Skeletal muscle tissue (tissue), 4 donors: Measurements from ENCODE around the gene NSD2. TPM values are rescaled to one million over a fixed set of nuclear protein-coding genes. Genes with fewer than 3 reads are reported as not detected.

Source experiments
- H3K27ac ChIP-seq: one replicate; pipeline ENCODE4 v1.7.0; 2013; ENCODE audit warnings: mild to moderate bottlenecking, low read depth, low read length, inconsistent platforms
- H3K27me3 ChIP-seq, 3 donors: one replicate each; pipeline ENCODE4 v1.7.0; 2013; ENCODE audit warnings: low read length in 3 of 3; ENCODE audit not compliant: control insufficient read depth in 3 of 3, insufficient read depth in 3 of 3
- H3K36me3 ChIP-seq, 3 donors: one replicate each; pipeline ENCODE4 v1.7.0; 2013; ENCODE audit warnings: low read length in 3 of 3; ENCODE audit not compliant: control insufficient read depth in 3 of 3, insufficient read depth in 3 of 3
- H3K4me1 ChIP-seq, 3 donors: one replicate each; pipeline ENCODE4 v1.7.0; 2013; ENCODE audit warnings: low read length in 3 of 3, mild to moderate bottlenecking in 3 of 3; ENCODE audit not compliant: control insufficient read depth in 3 of 3, insufficient read depth in 3 of 3
- H3K4me3 ChIP-seq, 3 donors: one replicate each; pipeline ENCODE4 v1.7.0; 2013; ENCODE audit warnings: low read length in 3 of 3
- H3K9ac ChIP-seq, 3 donors: one replicate each; pipeline ENCODE4 v1.7.0; 2013; ENCODE audit warnings: low read length in 3 of 3, mild to moderate bottlenecking in 3 of 3, moderate library complexity in 2 of 3, low read depth in 1 of 3
- H3K9me3 ChIP-seq, 3 donors: one replicate each; pipeline ENCODE4 v1.7.0; 2013; ENCODE audit warnings: low read length in 3 of 3; ENCODE audit not compliant: control insufficient read depth in 3 of 3
- total RNA-seq: library from RNA; depleted of rRNA; stranded (reverse); fragments of >200 nt; gene quantifications from one replicate; pipeline ENCODE4 v1.2.3, GENCODE V29; 2014
- donor health status: Osteomylitis.

NSD2 gene
- total RNA-seq, 1 donor from 2014 or later, result 41.8 TPM

DNA sequence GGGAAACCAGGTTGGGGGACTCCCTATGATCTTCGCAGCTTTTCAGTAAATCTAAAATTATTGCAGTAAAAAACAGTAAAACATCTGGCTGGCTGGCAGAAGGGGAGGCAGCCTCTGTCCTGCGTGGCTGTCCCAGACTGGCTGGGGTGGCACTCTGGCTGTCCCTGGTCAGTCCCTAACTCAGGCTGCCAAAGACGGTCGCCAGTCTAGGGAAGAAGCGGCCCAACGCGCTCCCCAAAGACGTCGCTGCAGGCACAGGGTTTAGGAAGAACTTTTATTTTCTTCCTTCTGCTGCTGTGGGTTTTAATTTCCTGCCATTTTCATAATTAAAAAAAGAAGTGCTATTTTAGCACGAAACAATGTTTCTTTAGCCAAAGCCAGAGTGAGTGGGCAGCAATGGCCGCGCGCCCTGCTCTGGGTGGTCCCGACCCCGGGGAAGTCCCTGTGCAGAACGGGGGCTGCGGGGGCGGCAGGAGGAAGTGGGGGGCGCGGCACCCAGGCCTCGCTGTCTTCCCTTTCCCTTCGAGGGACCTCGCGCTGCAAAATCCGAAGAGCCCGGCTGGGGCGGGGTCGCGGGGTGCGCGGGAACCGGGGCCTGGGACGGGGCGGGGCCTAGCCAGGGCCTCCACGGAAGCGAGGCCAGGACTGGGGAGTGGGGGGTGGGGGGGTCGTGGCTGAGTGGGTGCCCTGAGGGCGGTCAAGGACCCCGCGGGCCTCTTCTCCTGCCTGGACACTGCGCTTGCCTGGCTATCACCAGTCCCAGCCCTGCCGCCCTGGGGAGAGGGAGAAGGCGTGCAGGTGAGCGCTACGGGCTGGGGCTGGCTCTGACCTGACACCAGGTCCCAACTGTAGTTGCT, 8.9 kb upstream of the NSD2 start:
- peaks cover 2 to 6% (median 2%) of the 10 kb centered on the region in 3 donors for H3K4me1 ChIP-seq
- H3K27ac ChIP-seq, result no peak overlapping the region
- no peaks in the 10 kb centered on the region for H3K9me3 ChIP-seq
- H3K9ac ChIP-seq, result no peak overlapping the region
- H3K27me3 ChIP-seq, result peaks cover 25 to 44% (median 35%) of the 10 kb centered on the region in 3 donors
- H3K36me3 ChIP-seq, result no peaks in the 10 kb centered on the region
- no peak overlapping the region for H3K4me3 ChIP-seq

DNA sequence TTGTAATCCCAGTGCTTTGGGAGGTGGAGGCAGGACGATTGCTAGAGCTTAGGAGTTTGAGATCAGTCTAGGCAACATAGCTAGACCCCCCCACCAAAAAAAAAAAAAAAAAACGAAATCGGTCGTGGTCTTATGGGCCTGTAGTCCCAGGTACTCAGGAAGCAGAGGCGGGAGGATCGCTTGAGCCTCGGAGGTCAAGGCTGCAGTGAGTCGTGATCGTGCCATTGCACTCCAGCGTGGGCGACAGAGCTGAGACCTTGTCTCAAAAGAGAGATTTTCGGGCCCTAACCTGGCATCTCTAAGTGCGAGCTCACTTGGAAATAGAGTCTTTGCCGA, 8.3 kb upstream of the NSD2 start:
- H3K36me3 ChIP-seq, result no peaks in the 10 kb centered on the region
- H3K27ac ChIP-seq, result no peak overlapping the region
- no peaks in the 10 kb centered on the region for H3K9me3 ChIP-seq
- H3K4me3 ChIP-seq, result no peak overlapping the region
- peaks cover 25 to 49% (median 35%) of the 10 kb centered on the region in 3 donors for H3K27me3 ChIP-seq
- no peaks in the 10 kb centered on the region for H3K4me1 ChIP-seq
- H3K9ac ChIP-seq, result no peak overlapping the region

DNA sequence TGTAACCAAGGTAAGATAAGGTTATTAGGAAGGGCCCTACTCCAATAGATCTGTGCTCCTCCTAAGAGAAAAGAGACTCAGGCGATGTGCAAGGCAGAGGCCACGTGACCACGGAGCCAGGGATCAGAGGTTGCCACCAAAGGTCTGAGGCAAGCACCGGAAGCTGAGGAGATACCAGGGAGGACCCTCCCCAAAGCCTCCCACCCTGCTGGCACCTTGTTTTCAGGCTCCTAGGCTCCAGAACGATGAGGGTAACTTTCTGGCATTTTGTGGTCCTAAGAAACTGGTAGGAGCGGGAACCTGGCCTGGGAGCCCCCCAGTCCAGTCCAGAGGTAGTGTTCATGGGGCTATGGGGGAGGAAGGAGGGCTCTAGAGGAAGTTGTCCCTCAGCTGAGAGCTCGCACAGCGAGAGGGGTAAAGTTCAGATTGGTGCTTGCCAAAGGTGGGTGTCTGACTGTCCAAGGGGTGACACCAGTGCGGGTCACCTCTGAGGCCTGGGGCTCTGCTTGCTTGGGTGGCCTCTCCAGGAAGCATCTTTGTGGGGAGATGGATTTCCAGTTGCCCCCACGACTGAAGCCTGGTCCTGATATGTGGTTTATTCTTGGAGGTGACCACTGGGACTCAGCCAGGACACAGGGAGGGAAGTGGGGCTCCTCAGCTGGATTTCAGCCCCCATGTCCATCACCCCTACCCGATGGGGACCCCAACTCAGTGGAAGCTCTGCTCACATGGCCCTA, 7.7 kb upstream of the NSD2 start:
- H3K9me3 ChIP-seq, result no peaks in the 10 kb centered on the region
- peaks cover 25 to 49% (median 35%) of the 10 kb centered on the region in 3 donors for H3K27me3 ChIP-seq
- H3K4me1 ChIP-seq, result no peaks in the 10 kb centered on the region
- no peaks in the 10 kb centered on the region for H3K36me3 ChIP-seq
- no peak overlapping the region for H3K27ac ChIP-seq
- H3K4me3 ChIP-seq, result no peak overlapping the region
- no peak overlapping the region for H3K9ac ChIP-seq

DNA sequence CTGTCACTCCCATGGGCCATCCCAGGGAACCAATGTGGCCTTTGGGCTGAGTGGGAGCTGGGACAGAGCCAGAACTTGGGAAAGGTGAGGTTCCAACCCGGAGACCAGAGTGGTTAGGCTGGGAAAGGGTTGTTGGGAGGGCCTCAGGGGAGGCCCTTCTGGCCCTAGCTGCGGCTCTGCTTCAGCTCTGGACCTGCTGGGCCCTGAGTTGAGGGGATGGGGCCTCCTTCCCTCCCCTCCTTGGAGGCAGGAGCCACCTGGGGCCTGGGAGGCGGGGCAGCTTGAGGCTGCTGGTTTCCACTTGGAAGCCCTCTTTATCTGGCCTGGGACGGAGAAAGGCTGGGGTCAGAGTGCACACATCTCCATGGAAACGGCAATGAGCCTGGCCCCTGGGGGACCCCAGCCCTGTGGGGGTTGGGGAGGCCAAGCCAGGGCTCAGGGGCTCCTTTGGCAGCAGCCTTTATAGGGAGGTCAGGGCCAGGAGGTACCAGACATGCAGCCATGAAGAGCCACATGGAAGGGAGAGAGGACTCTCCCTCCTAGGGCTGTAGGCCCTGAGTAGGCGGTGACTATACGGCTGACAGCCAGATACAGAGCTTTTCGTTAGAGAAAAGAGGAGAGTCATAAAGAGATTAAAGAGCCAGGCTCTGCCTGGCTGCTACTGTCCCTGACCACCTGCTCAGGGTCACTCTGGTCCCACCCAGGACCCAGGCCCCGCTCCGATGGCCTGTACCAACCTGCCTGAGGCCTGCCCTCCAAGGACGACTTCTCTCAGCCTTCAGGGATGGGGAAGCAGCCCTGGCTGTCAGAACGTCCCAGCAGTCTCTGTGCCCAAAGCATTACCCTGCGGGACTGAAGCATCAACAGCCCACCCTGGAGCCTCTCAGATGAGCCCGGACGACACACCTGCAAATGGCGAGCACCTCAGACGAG, 6.9 kb upstream of the NSD2 start:
- H3K27ac ChIP-seq, result no peak overlapping the region
- no peaks in the 10 kb centered on the region for H3K9me3 ChIP-seq
- peaks cover 25 to 53% (median 35%) of the 10 kb centered on the region in 3 donors for H3K27me3 ChIP-seq
- no peaks in the 10 kb centered on the region for H3K36me3 ChIP-seq
- H3K4me1 ChIP-seq, result no peaks in the 10 kb centered on the region
- H3K4me3 ChIP-seq, result no peak overlapping the region
- H3K9ac ChIP-seq, result no peak overlapping the region

DNA sequence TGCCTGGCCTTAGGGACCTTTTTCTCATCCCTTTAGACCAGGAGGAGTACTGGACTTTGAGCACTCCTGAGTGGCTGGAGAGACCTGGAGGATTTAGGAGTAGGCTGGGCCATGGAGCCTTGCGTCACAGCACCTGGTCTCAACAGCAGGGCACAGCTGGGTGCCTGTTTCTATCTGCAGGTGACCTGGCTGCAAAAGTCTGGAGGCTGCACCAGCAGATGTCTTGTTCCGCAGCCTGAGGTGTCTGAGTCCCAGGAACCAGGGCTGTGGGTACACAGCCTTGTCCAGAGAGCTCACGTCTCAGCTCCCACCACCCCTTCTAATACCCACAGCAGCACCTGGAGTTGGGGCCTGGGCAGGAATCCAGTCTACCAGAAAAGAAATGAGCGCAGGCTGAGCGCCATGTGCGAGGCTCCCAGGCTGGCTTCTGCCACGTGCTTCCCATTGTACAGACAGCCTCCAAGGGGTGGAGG, 5.0 kb upstream of the NSD2 start:
- H3K4me3 ChIP-seq, result no peak overlapping the region
- H3K4me1 ChIP-seq, result peaks cover 0 to 8% (median 6%) of the 10 kb centered on the region in 3 donors
- no peaks in the 10 kb centered on the region for H3K9me3 ChIP-seq
- H3K27me3 ChIP-seq, result peaks cover 25 to 53% (median 35%) of the 10 kb centered on the region in 3 donors
- no peak overlapping the region for H3K9ac ChIP-seq
- no peak overlapping the region for H3K27ac ChIP-seq
- no peaks in the 10 kb centered on the region for H3K36me3 ChIP-seq

DNA sequence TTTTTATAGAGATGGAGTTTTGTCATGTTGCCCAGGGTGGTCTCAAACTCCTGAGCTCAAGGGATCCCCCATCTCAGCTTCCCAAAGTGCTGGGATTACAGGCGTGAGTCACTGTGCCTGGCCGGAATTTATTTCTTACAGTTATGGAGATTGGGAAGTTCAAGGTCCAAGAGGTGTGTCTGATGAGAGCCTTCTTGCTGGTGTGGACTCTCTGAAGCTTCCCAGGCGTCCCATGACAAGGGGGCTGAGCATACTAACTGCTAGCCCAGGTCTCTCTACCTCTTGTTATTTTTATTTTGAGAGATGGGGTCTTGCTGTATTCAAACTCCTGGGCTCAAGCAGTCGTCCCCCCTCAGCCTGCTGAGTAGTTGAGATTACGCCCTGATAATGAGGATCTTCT, 2.9 kb upstream of the NSD2 start:
- Histone ChIP-seq H3K36me3 (no peaks in the 10 kb centered on the region), H3K9ac (no peak overlapping the region), H3K27me3 (peaks cover 10 to 42% (median 24%) of the 10 kb centered on the region in 3 donors), H3K4me1 (peaks cover 6 to 8% (median 8%) of the 10 kb centered on the region in 3 donors), H3K27ac (no peak overlapping the region), H3K9me3 (no peaks in the 10 kb centered on the region), H3K4me3 (no peak overlapping the region)

DNA sequence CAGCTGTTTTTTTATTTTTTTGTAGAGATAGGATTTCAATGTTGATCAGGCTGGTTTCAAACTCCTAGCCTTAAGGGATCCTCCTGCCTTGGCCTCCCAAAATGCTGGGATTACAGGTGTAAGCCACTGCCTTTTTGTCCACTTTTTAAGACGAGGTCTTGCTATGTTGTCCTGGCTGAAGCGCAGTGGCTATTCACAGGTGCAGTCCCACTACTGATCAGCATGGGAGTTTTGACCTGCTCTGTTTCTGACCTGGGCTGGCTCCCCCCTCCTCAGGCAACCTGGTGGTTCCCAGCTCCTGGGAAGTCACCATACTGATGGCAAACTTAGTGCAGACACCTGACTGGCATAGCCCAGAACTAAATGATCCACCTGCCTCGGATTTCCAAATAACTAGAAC, 2.3 kb upstream of the NSD2 start:
- H3K4me3 ChIP-seq, result no peak overlapping the region
- no peak overlapping the region for H3K9ac ChIP-seq
- peaks cover 6 to 8% (median 8%) of the 10 kb centered on the region in 3 donors for H3K4me1 ChIP-seq
- H3K36me3 ChIP-seq, result no peaks in the 10 kb centered on the region
- H3K27me3 ChIP-seq, result peaks cover 4 to 36% (median 18%) of the 10 kb centered on the region in 3 donors
- no peaks in the 10 kb centered on the region for H3K9me3 ChIP-seq
- H3K27ac ChIP-seq, result no peak overlapping the region

DNA sequence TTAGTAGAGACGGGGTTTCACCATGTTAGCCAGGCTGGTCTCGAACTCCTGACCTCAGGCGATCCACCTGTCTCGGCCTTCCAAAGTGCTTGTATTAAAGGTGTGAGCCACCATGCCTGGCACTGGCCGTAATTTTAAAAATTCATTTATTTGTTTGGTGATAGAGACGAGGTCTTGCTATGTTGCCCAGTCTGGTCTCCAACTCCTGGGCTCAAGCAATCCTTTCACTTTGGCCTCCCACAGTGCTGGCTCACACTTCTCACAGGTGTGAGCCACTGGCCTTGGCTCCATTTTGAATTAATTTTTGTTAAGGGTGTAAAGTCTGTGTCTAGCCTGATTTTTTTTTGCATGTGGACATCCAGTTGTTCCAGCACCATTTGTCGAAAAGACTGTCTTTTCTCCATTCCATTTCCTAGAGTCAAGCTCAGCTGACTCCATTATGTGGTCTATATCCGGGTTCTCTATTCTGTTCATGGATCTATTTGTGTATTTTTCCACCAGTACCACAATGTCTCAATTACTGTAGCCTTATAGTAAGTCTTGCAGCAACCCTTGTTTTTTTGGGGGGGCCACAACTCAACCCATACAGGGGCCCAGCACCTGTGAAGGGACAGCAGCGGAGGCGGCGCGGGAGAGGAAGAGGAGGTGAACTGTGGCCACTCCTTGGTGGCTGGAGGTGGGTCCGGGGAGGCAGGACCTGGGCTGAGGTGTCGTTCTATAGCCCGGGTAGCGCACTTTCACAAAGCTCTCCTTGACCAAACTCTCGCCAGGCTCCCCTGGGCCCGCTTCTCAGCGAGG, 1.5 kb upstream of the NSD2 start:
- Histone ChIP-seq H3K27ac (peak overlapping the region; percentile 85), H3K9ac (peak overlapping the region; percentile 30 to 82 (median 77)), H3K4me1 (peaks cover 6 to 8% (median 8%) of the 10 kb centered on the region in 3 donors), H3K36me3 (no peaks in the 10 kb centered on the region), H3K9me3 (no peaks in the 10 kb centered on the region), H3K4me3 (peak overlapping the region; percentile 57 to 79 (median 78)), H3K27me3 (peaks cover 0 to 27% (median 14%) of the 10 kb centered on the region in 3 donors)

DNA sequence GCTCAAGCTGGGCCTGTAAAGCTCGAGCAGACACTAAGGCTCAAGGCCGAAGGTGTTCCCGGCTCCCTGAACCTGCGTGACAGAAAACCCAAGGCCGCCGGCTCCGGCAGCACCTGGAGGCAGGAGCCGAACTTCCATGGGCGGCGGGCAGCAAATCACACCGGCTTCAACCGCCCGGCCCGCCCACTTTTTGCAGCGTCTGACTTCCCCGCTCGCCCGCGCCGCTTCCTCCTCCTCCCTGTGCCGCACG, 940 bp upstream of the NSD2 start:
- Histone ChIP-seq H3K4me1 (peaks cover 6 to 8% (median 8%) of the 10 kb centered on the region in 3 donors), H3K9me3 (no peaks in the 10 kb centered on the region), H3K27me3 (peaks cover 0 to 26% (median 12%) of the 10 kb centered on the region in 3 donors), H3K9ac (peak overlapping the region; percentile 30 to 82 (median 77)), H3K4me3 (peak overlapping the region; percentile 57 to 79 (median 78)), H3K36me3 (no peaks in the 10 kb centered on the region), H3K27ac (peak overlapping the region; percentile 85)
